NCI-H2227 treated with DMSO at 0.1 percent for 48 hours (cell line): Measurements from ENCODE around the gene NAALADL2.

Source experiments
- DNase-seq: peaks from one replicate; lab custom pipeline; 2025; lab: John Stamatoyannopoulos, UW

Gene NAALADL2

DNA sequence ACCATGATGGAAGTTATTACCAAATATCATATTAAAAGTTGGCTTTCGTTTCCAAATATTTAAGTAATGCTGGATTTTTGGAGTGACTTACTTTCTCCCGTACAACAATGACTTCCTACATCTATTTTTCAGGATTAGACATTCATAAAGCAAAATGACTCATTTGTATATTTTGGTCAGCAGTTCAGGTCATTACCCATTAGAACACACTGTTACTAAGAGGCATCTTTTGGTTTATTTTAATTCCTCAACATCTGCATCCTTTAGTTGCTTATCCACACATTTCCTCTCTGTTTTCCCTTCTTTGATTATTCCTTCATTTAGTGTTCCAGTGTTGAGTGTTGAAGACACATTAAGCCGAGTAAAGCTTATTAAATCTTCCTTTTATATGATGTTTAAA lies 348.2 kb downstream of the NAALADL2 start:
- DNase-seq = no peak

DNA sequence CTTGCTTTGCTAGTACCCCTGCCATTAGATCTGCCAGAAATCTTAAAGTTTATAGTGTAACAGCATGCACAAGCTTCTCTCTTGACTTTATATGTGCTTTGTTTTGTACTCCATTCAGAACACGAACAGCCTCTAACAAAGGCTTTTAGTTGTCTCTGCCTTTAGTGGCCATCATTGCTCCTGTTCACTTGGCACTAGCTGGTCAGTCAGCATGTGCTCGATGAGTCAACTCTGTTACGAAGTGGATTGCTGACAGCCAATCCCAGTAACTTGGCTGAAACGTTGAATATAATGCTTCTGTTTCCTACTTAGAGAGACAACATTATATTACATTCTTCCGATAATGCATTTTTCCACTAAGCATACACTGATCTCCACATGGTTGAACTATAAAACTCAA lies 349.2 kb downstream of the NAALADL2 start:
- DNase-seq = no peak

DNA sequence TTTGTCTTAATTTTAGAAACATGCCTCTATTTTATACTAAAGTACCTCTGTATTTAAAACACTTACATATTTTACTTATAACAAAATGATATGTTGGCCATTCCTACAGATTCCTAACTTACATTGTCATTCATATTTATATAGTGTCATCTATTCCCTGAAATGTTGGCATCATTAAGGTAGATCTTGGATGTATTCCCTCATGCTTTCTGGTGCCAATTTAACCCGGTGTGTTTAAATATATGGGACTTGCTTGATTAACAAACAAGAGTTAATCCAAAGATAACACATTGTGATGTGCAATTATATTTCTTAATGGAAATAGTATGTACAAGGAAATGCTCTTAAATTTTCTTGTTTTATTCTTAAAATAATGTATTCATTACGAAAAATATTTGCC lies 352.3 kb downstream of the NAALADL2 start:
- DNase-seq = no peak

DNA sequence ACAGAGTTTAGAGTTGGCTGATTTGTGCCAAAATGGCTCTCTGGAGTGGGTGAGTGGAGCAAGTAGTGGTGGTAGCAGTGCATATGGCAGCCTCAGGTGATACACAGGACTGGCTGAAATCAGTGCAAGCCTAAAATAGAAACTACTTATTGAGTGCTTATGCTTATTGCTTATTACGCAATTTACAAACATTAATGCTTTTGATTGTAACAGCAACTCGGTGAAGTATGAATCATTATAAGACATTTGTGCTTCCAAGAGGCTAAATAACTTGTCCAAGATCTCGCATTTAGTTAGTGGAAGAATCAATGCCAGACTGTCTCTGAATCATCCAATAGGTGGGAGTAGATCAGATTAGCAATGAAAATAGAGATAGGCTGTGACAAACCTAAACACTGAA lies 353.8 kb downstream of the NAALADL2 start:
- DNase-seq = no peak

DNA sequence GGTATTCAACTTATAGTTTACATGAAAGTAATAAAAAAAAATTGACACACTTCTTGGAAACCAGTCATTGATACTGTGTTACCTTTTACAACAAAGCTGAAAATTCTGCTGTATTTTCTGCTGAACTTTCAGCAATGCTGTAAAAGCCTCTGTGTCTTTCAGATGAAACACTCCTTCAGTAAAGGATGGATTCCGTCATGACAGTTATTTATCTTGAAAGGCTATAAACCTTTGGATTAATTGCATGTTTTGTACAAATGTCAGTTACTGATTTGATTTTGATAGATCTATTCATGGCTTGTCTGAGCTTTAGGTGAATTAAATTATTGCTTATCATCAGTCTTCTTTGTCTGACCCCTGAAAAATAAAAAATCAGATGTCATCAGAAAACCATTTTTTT lies 355.1 kb downstream of the NAALADL2 start:
- DNase-seq = no peak

DNA sequence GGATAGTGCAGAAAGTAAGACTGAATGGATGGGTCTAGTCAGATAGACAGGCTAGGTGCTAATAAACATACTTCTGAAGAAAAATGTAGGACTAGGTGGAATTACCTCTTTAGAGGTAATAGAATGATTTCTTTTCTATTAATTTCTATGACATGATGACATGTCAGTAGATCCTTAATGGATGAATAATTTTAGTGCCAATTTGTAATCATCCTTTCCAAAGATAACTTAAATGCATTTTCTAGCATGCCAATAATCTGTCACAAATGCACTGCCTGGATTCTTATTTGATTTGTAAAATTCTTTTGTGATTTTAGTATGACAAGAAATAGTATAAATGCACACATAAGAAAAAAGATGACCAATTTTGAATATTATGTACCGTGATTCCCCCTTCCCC lies 356.7 kb downstream of the NAALADL2 start:
- no peak for DNase-seq

DNA sequence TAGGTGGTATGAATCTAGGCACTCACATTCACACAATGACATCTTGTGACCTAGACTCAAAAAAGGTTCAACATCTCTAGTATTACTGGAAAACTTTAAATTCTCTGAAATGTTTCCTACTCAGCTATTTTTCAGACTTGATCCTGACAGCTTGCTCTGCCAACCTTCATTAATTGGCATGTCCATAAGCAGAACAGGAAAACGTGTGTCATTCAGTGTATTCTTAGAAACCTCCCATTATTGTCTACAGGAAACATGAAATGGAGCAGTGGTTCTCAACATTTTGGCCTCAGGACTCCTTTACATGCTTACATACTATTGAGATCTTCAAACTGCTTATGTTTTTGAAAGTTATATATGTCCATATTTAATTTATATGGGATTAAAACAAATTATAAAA lies 363.2 kb downstream of the NAALADL2 start:
- no peak for DNase-seq

DNA sequence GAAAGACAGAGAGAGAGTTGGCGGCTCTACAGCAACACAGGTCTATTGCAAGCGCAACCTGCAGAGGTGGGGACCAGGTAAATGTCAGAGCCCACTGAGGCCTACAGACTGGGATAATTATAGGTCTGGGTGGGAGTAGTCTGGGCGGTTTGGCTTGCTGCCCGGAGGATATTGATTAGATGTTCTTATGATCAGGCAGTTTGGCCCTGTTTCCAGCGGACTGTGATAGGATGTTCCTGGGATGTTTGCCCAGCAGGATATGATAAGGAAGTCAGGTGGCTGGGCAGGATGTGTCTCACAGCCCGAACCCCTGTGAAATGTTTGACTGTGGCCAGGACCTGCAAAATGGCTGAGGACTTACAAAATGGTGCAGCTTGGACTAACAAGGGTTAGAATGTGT lies 364.9 kb downstream of the NAALADL2 start:
- peak; percentile 90 for DNase-seq

DNA sequence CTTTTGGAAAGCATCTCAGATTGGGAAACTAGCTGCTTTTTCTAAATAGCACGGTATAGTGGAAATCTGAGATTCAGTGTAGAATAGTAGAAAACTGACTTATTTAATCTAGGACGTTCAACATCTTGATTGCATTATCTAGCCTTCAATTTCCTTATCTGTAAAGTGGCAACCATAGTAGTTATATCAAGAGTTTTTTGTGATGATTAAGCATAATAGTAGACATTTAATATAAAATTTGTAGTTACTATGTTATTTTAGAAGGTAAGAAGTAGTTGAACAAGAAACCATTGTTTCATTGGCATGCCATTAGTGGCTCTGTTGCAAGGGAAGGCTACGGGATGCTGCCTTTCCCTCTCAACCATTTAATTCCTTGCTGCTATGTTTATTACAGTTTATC lies 367.3 kb downstream of the NAALADL2 start:
- DNase-seq = no peak

DNA sequence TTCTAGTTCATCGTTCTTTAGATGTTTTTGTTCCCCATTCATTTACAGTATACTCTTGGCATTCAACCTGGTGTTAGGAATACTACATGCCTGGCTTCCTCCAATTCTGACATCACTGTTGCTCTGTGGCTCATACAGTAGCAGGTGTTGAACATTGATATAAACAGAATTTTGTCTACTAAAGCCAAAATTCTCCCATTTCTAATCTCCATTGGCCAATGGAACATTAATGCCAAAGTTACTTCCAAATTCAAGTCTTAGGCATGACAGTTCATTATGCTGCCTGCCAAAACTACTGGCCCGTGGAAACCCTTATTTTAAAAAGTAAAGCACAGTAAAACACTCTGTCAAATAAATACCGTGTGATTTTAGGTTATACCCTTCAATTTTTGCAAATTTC lies 368.0 kb downstream of the NAALADL2 start:
- no peak for DNase-seq

DNA sequence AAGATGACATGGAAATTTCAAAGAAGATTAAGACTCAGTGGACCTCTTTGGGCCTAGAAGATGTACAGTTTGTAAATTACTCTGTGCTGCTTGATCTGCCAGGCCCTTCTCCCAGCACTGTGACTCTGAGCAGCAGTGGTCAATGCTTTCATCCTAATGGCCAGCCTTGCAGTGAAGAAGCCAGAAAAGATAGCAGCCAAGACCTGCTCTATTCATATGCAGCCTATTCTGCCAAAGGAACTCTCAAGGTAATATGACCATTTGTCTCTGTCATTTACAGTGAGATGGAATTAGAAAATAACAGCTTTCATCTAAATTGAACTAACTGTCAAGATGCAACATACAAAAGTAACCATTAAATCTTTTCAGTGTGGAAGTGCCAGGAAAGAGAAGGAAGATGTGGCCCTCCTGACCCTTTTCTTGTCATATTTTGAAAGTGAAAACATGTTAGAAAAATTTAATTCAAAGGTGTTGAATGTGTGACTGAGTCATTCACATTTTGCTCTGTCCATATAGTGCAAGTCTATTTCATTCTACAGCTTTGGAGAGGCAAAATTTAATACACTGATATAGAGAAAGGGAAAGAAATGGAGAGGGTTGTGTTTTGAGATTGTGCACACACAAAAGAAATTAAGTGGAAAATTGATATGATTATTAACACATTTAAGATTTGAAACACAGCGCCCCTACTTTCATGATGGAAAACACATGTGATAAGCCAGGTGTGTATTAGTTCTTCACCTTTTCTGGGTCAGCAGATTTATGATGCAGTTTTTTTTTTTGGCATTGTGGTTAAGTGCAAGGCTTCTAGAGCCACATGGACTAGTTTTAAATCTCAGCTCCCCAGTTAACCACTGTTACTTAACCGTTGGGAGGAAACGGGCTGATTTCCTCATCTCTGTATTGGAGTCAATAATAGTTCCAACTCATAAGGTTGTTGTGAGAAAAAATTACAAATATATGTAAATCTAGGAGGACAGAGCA lies 375.1 kb downstream of the NAALADL2 start:
- peak; percentile 93 for DNase-seq

DNA sequence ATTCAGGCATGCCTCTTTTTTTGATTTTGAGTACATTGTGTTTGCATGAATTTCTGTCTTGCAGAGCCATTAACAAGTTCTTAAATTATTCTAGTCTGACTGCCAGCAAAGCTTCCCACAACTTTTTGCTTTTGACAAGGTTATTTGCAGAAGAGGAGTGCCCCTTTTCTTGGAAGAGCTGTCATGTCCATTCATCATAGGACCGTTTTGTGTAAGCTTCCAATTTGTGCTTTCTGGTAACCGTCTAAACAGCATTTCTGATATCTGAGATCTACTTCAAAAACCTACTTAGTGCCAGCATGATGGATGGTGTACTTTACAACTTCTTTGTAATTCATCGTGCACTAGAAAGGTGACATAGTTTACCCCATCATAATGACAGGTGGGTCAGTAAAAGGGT lies 379.7 kb downstream of the NAALADL2 start:
- peak; percentile 68 for DNase-seq

DNA sequence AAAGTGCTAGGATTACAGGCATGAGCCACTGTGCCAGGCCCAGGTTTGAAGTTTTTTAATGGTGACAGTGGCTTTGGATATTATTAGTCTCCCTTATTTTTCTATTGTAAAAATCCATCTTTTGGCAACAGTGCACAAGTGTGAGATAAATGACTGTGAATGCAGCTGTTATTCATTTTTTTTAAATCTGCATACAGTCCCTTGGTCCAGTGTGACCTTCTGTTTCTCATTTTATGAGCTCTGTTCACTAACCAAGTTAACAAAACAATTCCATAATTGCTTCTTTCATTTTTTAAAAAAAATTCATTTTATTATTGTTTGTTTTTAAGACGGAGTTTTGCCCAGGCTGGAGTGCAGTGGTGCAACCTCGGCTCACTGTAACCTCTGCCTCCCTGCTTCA lies 381.8 kb downstream of the NAALADL2 start:
- no peak for DNase-seq

DNA sequence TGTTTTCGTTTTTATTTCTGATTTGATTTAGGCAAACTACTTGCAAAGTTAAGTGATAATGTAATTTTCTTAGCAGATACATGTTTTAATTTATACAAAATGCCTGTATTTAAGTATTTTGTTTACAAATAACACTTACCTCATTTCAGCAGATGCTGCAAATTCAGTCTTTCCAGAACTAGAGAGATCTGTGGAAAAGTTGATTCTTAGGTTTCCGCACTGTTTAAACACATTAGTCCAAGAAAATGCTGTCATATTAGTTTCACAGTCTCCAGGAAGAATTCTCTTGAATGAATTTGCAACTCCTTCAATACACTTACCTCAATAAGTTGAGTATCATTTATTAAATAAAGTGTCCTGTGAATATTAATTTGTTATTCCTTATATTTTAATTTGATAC lies 383.1 kb downstream of the NAALADL2 start:
- no peak for DNase-seq

DNA sequence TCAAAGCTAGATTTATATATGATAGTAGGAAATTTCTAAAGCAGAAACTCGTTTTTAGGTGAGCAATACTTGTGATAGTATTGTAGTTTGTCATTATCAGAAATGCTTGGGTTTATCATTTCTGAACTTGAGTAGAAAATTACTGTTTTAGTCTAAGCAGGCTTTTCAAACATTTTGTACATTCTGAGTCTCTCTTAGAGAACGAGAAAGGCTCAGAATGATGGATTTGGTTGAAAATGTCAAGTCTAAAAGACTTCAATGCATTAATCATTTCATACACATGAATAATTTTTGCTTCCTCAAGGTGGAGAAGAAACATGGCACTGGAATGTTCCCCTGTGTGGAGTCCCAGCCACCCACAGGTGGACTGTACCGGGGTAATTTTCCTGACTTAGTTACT lies 387.1 kb downstream of the NAALADL2 start:
- no peak for DNase-seq

DNA sequence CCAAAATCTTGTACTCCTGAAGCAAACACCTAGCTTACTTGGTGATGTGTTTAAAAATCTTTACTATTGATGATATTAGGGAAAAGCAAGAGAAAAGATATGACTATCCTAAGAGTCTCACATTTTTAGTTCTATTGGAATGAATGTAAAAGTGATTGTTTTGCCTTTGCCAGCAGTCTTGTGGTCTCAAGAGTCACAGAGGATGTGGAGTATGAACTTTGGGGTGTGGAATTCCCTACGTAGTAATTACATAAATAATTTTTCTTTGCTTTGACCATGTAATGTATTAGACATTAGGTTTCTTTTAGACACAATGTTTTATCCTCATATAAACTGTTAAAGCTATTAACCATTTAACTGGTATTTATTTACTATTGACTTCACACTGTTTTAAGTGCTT lies 387.6 kb downstream of the NAALADL2 start:
- no peak for DNase-seq

DNA sequence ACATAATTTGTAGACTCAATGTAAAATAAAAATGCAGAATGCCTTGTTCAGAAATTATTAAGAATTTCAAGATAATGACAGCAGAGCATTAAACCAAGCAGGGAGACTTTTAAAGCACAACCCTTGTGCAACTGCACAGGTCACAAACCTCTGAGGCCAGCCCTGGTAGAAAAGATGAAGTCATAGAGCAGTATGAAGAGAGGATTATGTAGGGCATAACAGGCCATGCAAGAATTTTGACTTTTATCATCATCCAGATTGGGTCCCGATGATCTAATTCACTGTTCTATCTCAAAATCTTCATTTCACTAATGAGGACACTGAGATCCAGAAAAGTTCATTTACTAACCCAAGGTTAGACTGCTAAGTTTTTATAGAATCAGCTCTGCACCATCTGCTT lies 388.5 kb downstream of the NAALADL2 start:
- DNase-seq = no peak

DNA sequence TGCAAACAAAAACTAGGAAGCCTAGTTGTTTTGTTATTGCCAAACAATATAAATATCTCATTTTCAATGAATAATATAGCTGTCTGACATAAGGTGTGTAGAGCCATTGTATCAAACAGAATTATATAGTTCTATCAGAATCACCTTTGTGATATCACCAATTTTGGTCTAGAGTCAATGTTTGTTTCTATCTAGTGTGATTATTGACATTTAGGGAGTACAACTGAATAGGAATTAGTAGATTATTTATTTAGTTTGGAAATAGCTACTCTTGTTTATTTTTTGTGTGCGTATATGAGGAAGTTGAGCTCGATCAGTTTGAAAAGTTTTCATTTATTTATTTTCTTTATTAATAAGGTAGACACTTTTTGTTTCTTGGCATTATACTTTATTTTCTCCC lies 389.7 kb downstream of the NAALADL2 start:
- DNase-seq = no peak

DNA sequence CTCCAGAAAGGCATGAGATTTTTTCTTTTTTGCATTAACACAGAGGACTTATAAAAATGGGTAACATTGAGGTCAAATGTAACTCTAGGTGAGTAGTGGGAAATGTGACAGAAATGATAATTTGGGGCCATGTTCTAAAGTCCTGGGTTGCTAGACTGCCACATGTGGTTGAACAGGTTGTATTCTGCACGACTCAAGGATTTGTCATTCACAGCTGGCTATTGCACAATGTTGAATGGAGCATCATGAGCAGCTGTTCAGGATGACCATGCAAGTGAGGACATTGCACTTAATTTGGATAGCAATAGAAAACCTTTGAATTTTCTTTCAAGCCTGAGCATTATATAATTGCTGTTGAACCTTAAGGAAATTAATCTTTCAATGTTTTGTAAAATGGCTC lies 396.6 kb downstream of the NAALADL2 start:
- no peak for DNase-seq

DNA sequence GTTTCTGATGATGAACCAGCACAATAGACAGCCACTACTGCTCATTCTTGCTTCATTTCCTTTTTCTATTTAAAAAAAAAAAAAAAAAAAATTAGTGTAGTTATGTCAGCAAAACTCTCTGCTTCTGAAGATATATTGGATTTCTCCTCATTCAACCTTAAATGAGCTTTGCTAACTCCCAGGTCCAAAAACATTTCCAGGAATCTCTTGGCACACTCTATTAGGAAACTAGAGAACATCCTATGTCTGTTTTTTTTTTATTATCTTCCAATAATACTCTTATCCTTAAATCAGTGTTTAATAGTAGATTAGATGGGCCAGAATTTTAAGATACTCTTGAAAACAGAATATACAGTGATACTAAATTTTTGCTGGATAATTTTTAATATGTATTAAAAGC lies 398.0 kb downstream of the NAALADL2 start:
- DNase-seq = no peak

DNA sequence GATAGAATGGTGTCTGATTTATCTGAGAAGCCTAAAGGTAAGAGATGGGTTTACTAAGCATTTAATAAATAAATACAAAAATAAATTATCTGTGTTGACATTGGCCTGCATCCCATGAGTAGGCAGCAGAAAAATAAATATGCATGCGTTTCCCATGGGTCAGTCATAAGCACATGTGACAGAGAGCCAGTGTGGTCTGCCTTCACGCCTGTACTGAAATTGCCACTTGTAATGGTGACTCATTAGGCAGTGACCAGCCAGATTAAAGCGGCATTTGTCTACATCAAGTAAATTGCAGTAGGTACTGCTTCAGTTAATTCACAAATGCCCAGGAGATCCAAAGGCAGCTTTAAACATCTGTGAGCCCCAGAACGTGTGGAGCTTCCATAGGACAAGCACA lies 399.6 kb downstream of the NAALADL2 start:
- DNase-seq = no peak

DNA sequence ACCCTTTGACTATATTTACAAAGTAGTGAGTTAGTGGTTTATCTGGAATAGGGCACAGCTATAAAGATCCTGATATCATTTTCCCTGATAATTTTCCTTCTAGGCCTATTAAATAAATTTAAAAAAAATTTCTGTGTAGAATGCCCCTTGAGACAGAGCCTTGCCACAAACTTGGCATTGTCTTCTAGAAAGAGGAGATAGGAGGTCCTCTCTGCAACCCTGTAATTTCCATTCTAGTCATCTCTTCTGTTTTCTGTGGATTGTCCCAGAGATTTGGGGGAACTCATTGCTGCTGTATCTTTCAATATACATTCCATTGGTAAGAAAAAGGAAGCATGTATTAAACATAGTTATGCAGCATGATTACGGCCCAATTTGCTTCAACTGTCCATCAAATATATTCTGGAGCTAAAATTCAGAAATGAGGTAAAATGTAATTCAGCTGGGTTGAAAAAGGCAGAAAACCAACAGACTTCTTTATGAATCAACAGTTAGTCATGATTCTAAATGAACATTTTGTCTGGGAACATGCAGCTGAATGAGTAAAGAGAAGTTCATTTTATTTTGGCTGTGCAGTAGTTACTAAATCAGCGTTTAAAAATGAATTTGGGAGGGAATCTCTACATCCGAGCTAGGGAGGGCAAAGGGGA lies 401.1 kb downstream of the NAALADL2 start:
- DNase-seq = no peak

DNA sequence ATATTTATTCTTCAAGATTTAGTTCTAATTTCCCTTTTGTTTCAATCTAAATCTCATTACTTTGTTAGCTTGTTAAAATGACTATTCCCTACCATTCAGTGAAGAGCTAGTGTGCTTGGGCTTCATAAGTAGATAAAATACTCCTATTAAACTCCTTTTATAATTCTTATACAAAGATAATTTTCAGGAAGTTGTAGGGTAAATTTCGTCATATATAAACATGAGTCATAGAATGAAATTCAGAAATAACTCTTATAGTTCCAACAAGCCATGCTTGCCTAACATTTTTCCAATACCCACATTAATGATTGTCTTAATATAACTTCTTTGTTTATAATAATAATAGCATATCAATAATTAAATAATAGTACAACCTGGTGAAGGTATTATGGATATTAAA lies 407.3 kb downstream of the NAALADL2 start:
- DNase-seq = no peak

DNA sequence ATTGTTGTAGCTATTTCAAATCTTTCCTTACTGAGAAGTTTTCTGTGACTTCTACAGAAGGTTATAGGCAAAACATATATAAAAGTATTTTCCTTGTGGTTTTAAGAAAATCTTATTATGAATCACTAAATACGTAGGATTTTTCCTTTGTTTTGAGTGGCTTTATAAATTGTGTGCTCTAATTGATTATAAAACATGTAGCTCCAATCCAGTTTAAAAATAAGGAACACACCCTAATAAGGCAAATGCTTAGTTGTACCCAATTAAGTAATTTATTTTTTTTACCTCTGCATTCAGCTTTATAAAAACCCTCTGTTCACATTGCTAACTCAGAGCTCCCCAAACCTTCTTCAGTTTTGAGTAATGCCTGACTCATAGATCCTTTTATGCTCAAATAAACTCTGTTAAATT lies 408.0 kb downstream of the NAALADL2 start:
- DNase-seq = no peak
